Choroid plexus epithelial cell (primary cell): ENCODE data around the gene RAC2.
A peak's percentile ranks its signal among the peaks of the same experiment; 100 is the strongest.

ENCODE experiments used
- DNase-seq: peaks from one replicate; pipeline ENCODE4 v3.0.0-alpha.2; 2010; ENCODE audit warnings: low read depth
- H3K4me3 ChIP-seq: 2 replicates; pipeline ENCODE4 v1.5.1; 2011; ENCODE audit warnings: low read depth, mild to moderate bottlenecking, control low read depth, low read length, moderate library complexity
- CTCF ChIP-seq: conservative IDR thresholded peaks from 2 replicates; pipeline ENCODE4 v1.5.1; 2011; ENCODE audit warnings: low read depth, mild to moderate bottlenecking, control low read depth, inconsistent platforms, low read length, moderate library complexity

The RAC2 gene

GRCh38 chr22:37218399-37218770 lies 25.7 kb downstream of the RAC2 start:
- no peak for TF ChIP-seq CTCF
- no peak overlapping the region for H3K4me3 ChIP-seq
- no peak for DNase-seq

- no peak for DNase-seq
- no peak overlapping the region for H3K4me3 ChIP-seq
- no peak for TF ChIP-seq CTCF
Measured at GRCh38 chr22:37215890-37216289, 28.2 kb downstream of the RAC2 start.

DNA sequence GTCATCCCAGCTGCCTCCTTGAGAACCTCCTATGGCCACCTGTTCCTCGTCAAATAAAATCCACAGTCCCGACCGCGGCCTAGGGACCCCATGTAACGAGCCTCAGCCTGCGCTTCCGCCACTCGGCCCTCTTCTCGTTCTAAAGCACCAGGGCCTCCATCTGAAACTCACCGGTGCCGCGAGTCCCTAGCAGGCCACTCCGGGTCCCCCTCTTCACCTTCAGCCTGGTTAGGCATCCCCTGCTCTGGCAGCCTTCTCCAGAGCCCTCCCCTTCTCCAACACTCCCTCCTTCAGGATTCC lies 29.4 kb downstream of the RAC2 start:
- TF ChIP-seq CTCF: no peak
- no peak overlapping the region for H3K4me3 ChIP-seq
- DNase-seq: no peak

- TF ChIP-seq CTCF: no peak
- no peak overlapping the region for H3K4me3 ChIP-seq
- DNase-seq: no peak
Measured at GRCh38 chr22:37213941-37214730, 29.9 kb downstream of the RAC2 start.

GRCh38 chr22:37213218-37213855 lies 30.7 kb downstream of the RAC2 start:
- no peak for TF ChIP-seq CTCF
- H3K4me3 ChIP-seq: no peak overlapping the region
- no peak for DNase-seq

GRCh38 chr22:37212174-37212906 lies 31.7 kb downstream of the RAC2 start, which contains the start of gene SSTR3:
TSS of gene SSTR3 (minus strand) at chr22:37212477. CDS start at chr22:37207803, 4,674 bp downstream.
- no peak within 1 kb of the TSS for H3K4me3 ChIP-seq
- peak; percentile 40 for DNase-seq
- TF ChIP-seq CTCF: no peak

DNA sequence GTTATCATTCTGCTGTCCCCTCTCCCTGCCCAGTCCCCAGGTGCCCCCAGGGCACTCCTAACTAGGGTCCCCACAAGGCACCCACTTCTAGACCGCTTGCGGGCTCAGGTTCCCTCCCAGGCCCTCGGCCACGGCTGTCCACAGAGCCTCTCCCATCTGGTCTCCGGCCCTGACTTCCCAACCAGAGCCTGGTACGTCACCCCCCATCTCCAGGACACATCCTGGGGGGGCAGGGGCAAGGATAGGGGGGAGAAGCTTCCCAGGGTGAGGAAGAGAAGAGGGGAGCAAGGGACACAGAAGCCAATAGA lies 32.2 kb downstream of the RAC2 start:
- TF ChIP-seq CTCF: no peak
- DNase-seq: no peak

More for the DNA sequence above, 32.2 kb downstream of the RAC2 start:
- no peak overlapping the region for H3K4me3 ChIP-seq
